Measurements from ENCODE around the gene CHRNA7. TPM values are rescaled to one million over a fixed set of nuclear protein-coding genes. Genes with fewer than 3 reads are reported as not detected.

CHRNA7 gene
- total RNA-seq: 10 to 100 TPM; 10.7 to 55.9 (median 38.2) TPM

- Histone ChIP-seq H3K4me1 (peaks cover 0 to 16% (median 2%) of the 10 kb centered on the region in 4 donors), H3K9me3 (no peaks in the 10 kb centered on the region), H3K4me3 (peak within 1 kb of the TSS; percentile 39 to 76 (median 58)), H3K27me3 (no peaks in the 10 kb centered on the region), H3K27ac (peak within 1 kb of the TSS in 3 of 4 donors; percentile 22 to 75 (median 55)), H3K36me3 (no peaks in the 10 kb centered on the region)
- DNase-seq: peak in 2 of 3 donors; percentile 75 to 89
- TF ChIP-seq POLR2A (IDR thresholded peaks at IDR 0.05) (peak; percentile 77 to 83), CTCF (IDR thresholded peaks at IDR 0.05) (peak in 4 of 6 experiments; percentile 7 to 51 (median 50))
Observed at GRCh38 chr15:32029862-32030781, at the start of gene CHRNA7. TSS of gene CHRNA7 (plus strand) at chr15:32030515. CDS start at chr15:32030595, 80 bp downstream.

- DNase-seq: no peak
- H3K4me3 ChIP-seq: no peak overlapping the region
- no peak overlapping the region for H3K27ac ChIP-seq
- no peaks in the 10 kb centered on the region for H3K27me3 ChIP-seq
- no peaks in the 10 kb centered on the region for H3K9me3 ChIP-seq
- TF ChIP-seq POLR2A (IDR thresholded peaks at IDR 0.05) (no peak), CTCF (IDR thresholded peaks at IDR 0.05) (no peak)
- no peaks in the 10 kb centered on the region for H3K4me1 ChIP-seq
- H3K36me3 ChIP-seq: no peaks in the 10 kb centered on the region
Observed at GRCh38 chr15:31985607-31986006, 44.7 kb upstream of the CHRNA7 start.

- no peak for TF ChIP-seq POLR2A (IDR thresholded peaks at IDR 0.05)
- TF ChIP-seq CTCF (IDR thresholded peaks at IDR 0.05): no peak
- H3K4me3 ChIP-seq: no peak overlapping the region
- no peaks in the 10 kb centered on the region for H3K27me3 ChIP-seq
- no peak for DNase-seq
- H3K4me1 ChIP-seq: no peaks in the 10 kb centered on the region
- no peaks in the 10 kb centered on the region for H3K36me3 ChIP-seq
- H3K27ac ChIP-seq: no peak overlapping the region
- H3K9me3 ChIP-seq: no peaks in the 10 kb centered on the region
Observed at GRCh38 chr15:31993062-31993461, 37.3 kb upstream of the CHRNA7 start.

GRCh38 chr15:31997711-31998110, 32.6 kb upstream of the CHRNA7 start:
- Histone ChIP-seq H3K4me1 (no peaks in the 10 kb centered on the region), H3K27ac (no peak overlapping the region), H3K9me3 (no peaks in the 10 kb centered on the region), H3K4me3 (no peak overlapping the region), H3K36me3 (no peaks in the 10 kb centered on the region), H3K27me3 (no peaks in the 10 kb centered on the region)
- DNase-seq: no peak
- no peak for TF ChIP-seq POLR2A (IDR thresholded peaks at IDR 0.05)
- TF ChIP-seq CTCF (IDR thresholded peaks at IDR 0.05): no peak

- Histone ChIP-seq H3K27me3 (no peaks in the 10 kb centered on the region), H3K4me1 (no peaks in the 10 kb centered on the region), H3K36me3 (no peaks in the 10 kb centered on the region), H3K9me3 (no peaks in the 10 kb centered on the region), H3K27ac (no peak overlapping the region), H3K4me3 (no peak overlapping the region)
- DNase-seq: no peak
- no peak for TF ChIP-seq POLR2A (IDR thresholded peaks at IDR 0.05)
- no peak for TF ChIP-seq CTCF (IDR thresholded peaks at IDR 0.05)
Observed at GRCh38 chr15:32003558-32003957, 26.8 kb upstream of the CHRNA7 start.

Measured in Peyer's patch (tissue), 4 donors.